Transverse colon (tissue), 4 donors: ENCODE data around the gene MACROD1.

ENCODE experiments used
- CTCF ChIP-seq, 5 experiments: fragments of 200-600 bp in 3 of 5; fragments of 450-650 bp in 2 of 5; sonication (generic) in 3 of 5; IDR thresholded peaks; 1 replicate in 2 of 5; 2 replicates in 3 of 5; pipeline ENCODE4 v1.5.1; 2016 to 2017; ENCODE audit warnings: antibody characterized with exemption in 5 of 5, inconsistent platforms in 3 of 5, mild to moderate bottlenecking in 2 of 5, moderate library complexity in 1 of 5
- POLR2AphosphoS5 ChIP-seq, 3 donors: sonication (generic); formaldehyde crosslinking; IDR thresholded peaks; one replicate each; pipeline ENCODE4 v1.6.1; 2016; ENCODE audit warnings: antibody characterized with exemption in 3 of 3

GRCh38 chr11:64036087-64037026 is 129.6 kb downstream of the MACROD1 start:
- TF ChIP-seq CTCF (IDR thresholded peaks at IDR 0.05) (no peak), POLR2AphosphoS5 (IDR thresholded peaks at IDR 0.05) (no peak)
